NB4 (cell line): ENCODE measurements around the gene TTF2.

Source experiments
- CTCF ChIP-seq: IDR thresholded peaks from one replicate; pipeline ENCODE4 v1.5.1; 2012; ENCODE audit warnings: low read depth, low read length
- MYC ChIP-seq: IDR thresholded peaks from 2 replicates; pipeline ENCODE4 v1.6.1; 2011; ENCODE audit warnings: low read depth, low read length
- POLR2A ChIP-seq: IDR thresholded peaks from 2 replicates; pipeline ENCODE4 v1.6.1; 2011; ENCODE audit warnings: mild to moderate bottlenecking; ENCODE audit not compliant: insufficient read length; ENCODE audit errors: extremely low read depth

GRCh38 chr1:117020526-117021156 lies 39.5 kb upstream of the TTF2 start:
- no peak for TF ChIP-seq CTCF
- TF ChIP-seq POLR2A = no peak
- TF ChIP-seq MYC = no peak
